ENCODE data around the gene NT5DC4. TPM values are rescaled to one million over a fixed set of nuclear protein-coding genes. Genes with fewer than 3 reads are reported as not detected.

The NT5DC4 gene
- total RNA-seq, 1 donor from 2014 or later: not detected

GRCh38 chr2:112692918-112693317 lies 27.9 kb upstream of the NT5DC4 start:
- no peak overlapping the region for H3K4me3 Mint-ChIP-seq
- no peaks in the 10 kb centered on the region for H3K9me3 Mint-ChIP-seq
- TF ChIP-seq CTCF (IDR thresholded peaks at IDR 0.05; ENCODE audit: unreplicated experiment): no peak
- H3K36me3 Mint-ChIP-seq: no peaks in the 10 kb centered on the region
- no peak for DNase-seq (ENCODE audit: low spot score in 2 of 2, unreplicated experiment in 2 of 2)
- peaks cover 2% of the 10 kb centered on the region for H3K4me1 Mint-ChIP-seq
- H3K27ac Mint-ChIP-seq: no peak overlapping the region
- H3K27me3 Mint-ChIP-seq (ENCODE audit: low read depth): no peaks in the 10 kb centered on the region

- no peaks in the 10 kb centered on the region for H3K36me3 Mint-ChIP-seq
- no peak for DNase-seq (ENCODE audit: low spot score in 2 of 2, unreplicated experiment in 2 of 2)
These were observed 27.2 kb upstream of the NT5DC4 start for GRCh38 chr2:112693596-112693995.

GRCh38 chr2:112694182-112694581 lies 26.6 kb upstream of the NT5DC4 start:
- Mint-ChIP-seq H3K9me3 (no peaks in the 10 kb centered on the region), H3K27me3 (ENCODE audit: low read depth) (peaks cover 5% of the 10 kb centered on the region), H3K4me3 (no peak overlapping the region), H3K27ac (no peak overlapping the region), H3K36me3 (no peaks in the 10 kb centered on the region), H3K4me1 (peaks cover 2% of the 10 kb centered on the region)
- no peak for DNase-seq (ENCODE audit: low spot score in 2 of 2, unreplicated experiment in 2 of 2)
- TF ChIP-seq CTCF (IDR thresholded peaks at IDR 0.05; ENCODE audit: unreplicated experiment): no peak

More at GRCh38 chr2:112693596-112693995, 27.2 kb upstream of the NT5DC4 start:
- Mint-ChIP-seq H3K9me3 (no peaks in the 10 kb centered on the region), H3K27me3 (ENCODE audit: low read depth) (peaks cover 1% of the 10 kb centered on the region), H3K4me3 (no peak overlapping the region), H3K4me1 (peaks cover 2% of the 10 kb centered on the region), H3K27ac (no peak overlapping the region)
- no peak for TF ChIP-seq CTCF (IDR thresholded peaks at IDR 0.05; ENCODE audit: unreplicated experiment)

GRCh38 chr2:112698834-112699515 lies 21.8 kb upstream of the NT5DC4 start:
- H3K27ac Mint-ChIP-seq: no peak overlapping the region
- H3K9me3 Mint-ChIP-seq: no peaks in the 10 kb centered on the region
- H3K36me3 Mint-ChIP-seq: no peaks in the 10 kb centered on the region

GRCh38 chr2:112699984-112700667 lies 20.7 kb upstream of the NT5DC4 start:
- DNase-seq (ENCODE audit: low spot score in 2 of 2, unreplicated experiment in 2 of 2): no peak
- no peak overlapping the region for H3K4me3 Mint-ChIP-seq
- TF ChIP-seq CTCF (IDR thresholded peaks at IDR 0.05; ENCODE audit: unreplicated experiment): no peak
- H3K27me3 Mint-ChIP-seq (ENCODE audit: low read depth): peaks cover 9% of the 10 kb centered on the region
- H3K4me1 Mint-ChIP-seq: no peaks in the 10 kb centered on the region
- no peaks in the 10 kb centered on the region for H3K36me3 Mint-ChIP-seq
- H3K27ac Mint-ChIP-seq: no peak overlapping the region
- no peaks in the 10 kb centered on the region for H3K9me3 Mint-ChIP-seq

More at GRCh38 chr2:112698834-112699515, 21.8 kb upstream of the NT5DC4 start:
- no peak for TF ChIP-seq CTCF (IDR thresholded peaks at IDR 0.05; ENCODE audit: unreplicated experiment)
- no peak for DNase-seq (ENCODE audit: low spot score in 2 of 2, unreplicated experiment in 2 of 2)
- Mint-ChIP-seq H3K27me3 (ENCODE audit: low read depth) (peaks cover 7% of the 10 kb centered on the region), H3K4me3 (no peak overlapping the region), H3K4me1 (no peaks in the 10 kb centered on the region)

All from mesothelial cell of epicardium (in vitro differentiated cells).